NOMO-1 treated with dmso at 0.1 percent for 144 hours (cell line): ENCODE data around the gene TXN2.

Experiments used
- DNase-seq: peaks from one replicate; lab custom pipeline; 2025; ENCODE audit not compliant: unreplicated experiment; lab: John Stamatoyannopoulos, UW

Gene TXN2

DNA sequence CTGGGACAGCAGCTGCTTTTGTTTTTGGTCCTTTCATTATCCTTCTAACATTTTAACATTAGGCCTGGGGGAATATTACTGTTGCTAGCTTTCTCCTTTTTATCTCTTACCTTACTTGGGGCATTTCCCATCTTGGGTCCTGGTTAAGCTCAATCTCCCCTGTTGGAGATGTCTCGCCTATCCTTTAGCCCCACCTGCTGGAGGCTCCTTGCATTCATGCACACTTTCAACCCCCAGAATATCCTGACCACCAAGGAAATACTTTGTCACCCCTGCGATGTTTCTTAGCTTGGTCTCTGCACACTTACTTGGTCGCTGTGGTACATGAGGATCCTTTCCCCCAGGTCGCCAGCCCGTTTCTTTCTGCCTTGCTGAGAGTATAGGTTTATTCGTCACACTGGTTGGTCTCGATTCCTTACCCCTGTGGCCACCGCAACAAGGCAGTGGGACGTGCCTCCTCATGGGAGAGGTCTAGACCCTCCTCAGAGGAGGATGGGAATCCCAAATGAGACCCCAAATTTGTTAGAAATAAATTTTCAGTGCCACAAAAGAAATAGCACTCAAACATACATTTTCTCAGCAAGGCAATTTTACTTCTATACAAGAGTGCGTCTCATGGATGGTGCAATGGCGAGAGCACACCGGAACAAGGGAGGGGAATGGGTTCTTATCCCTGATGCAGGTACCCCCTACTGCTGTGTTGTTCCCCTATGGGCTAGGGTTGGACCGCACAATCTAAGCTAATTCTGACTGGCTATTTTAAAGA is 5.4 kb upstream of the TXN2 start:
- no peak for DNase-seq

DNA sequence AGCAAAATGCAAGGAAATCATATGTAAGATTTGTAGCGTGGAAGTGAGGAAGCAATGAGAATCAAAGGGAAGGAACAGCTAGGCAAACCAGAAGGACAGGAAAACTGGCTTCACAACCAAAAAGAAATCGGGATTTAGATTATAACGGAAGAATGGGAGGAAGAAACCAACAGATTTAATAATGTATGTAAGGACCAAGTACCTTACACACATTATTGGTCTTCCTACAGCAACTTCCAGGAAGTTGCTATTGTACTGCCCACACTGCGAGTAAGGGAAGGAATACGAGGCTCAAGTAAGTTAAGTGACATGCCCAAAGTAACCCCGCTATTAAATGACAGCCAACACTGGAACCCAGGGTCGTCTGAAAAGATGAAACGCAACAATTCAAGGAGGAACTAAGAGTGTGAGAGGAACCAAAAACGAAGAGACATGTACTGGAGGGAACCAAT is 473 bp downstream of the TXN2 start:
- DNase-seq = no peak

DNA sequence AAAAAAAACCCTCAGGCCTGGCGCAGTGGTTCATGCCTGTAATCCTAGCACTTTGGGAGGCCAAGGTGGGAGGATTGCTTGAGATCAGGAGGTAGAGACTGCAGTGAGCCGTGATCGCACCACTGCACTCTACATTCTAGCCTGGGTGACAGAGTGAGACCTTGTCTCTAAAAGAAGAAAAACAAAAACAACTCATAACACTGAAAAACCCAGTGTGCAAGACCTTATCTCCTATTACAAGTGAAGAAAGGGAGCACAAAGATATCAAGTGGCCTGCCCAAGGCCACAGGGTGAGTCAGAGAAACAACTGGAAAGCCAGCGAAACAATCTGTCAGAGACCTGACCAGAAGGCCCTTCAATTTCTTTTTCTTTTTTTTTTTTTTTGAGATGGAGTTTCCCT is 2.5 kb downstream of the TXN2 start:
- DNase-seq = no peak

DNA sequence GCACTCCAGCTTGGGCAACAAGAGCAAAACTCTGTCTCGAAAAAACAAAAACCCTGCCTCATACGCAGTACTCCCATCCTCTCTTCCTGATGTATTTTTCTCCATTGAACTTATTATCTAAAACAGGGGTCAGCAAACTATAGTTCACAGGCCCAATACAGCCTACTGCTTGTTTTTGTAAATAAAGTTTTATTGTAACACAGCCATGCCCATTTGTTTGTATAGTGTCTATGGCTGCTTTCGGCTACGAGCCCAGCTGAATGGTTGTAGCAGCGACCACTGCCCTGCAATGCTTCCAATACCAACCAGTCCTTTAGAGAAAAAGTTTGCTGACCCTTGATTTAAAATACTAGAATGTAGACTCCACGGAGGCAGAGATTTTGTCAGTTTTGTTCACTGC is 6.1 kb downstream of the TXN2 start:
- no peak for DNase-seq

DNA sequence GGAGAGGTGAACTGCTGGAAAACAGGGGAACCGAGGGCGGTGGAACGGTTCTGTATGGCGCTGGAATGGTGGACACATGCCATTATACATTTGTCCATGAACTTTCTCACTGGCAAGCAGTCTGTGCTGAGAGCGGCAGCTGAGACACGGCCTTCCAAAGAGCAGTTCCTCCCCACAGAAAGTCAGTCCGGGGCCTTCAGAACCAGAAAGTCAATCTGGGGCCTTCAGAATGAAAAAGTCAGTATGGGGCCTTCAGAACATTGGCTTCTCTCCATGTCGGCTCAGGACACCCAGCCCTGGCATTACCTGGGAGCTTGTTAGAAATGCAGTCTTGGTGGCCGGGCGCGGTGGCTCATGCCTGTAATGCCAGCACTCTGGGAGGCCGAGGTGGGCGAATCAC is 8.8 kb downstream of the TXN2 start:
- DNase-seq = no peak

DNA sequence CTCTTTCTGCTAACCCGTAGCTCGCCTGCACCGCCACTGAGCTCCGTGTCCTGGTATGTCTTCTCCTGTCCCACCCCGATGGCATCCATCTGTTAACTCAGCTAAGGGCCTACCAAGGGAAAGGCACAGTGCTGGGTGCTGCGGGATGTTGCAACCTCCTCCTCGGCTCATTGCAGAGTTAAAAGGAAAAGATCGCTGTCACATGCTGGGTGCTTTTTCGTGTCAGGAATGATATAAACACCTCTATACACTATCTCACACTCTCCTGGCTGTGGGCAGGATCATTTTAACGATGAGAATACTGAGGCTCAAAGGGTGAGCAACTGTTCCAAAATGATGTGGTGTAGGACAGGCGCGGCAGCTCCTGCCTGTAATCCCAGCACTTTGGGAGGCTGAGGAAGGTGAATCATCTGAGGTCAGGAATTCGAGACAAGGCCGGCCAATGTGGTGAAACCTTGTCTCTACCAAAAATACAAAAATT is 10.1 kb downstream of the TXN2 start:
- no peak for DNase-seq

DNA sequence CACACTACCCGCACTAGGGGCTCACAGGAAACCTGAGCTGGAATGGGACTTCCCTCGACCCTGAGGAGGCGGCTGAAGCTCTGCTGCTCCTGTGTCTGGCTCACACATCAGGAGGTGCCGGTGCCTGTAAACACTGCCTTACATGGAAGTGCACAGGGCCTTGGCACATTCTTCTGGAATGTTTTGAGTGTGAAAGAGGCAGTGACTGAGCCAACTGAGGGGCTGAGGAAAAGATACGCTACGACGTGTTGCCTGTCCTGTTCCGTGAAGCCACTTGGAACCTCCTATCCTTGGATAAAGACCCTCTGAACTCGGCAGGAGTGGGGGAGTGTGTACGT is 10.5 kb downstream of the TXN2 start:
- DNase-seq = no peak

DNA sequence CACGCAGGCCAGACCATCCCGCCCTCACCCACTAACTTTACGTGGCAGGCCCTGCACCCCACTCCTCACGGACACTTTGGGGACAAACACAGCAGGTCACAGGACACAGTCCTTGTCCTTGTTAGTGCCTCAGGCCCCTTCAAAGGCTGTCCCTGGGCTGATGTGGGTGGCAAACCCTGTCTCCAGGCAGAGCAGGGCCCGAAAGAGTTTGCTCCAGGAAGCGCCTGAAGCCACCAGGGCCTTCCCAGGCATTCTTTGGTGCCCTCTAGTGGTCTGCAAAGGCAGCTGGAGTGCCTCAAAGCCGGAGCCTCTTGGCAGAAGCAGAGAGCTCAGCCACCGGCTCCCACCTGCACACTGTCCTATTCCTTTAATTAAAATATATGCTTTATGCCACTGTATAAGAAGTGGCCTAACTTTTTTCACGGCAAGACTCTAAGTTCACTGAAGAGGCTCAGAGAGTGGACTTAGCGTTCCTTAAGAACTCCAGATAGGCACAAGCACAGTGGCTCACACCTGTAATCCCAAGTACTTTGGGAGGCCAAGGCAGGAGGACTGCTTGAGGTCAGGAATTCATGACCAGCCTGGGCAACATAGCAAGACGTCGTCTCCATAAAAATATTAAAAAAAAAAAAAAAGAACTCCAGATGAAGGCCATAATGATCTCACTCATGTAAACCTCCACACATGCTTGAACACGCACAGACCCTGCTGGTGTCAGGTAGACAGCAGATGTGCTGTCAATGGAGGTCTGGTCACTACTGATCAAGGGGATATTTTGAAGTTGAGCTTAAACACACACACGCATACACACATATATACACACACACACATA is 11.1 kb downstream of the TXN2 start:
- DNase-seq = peak; percentile 85

DNA sequence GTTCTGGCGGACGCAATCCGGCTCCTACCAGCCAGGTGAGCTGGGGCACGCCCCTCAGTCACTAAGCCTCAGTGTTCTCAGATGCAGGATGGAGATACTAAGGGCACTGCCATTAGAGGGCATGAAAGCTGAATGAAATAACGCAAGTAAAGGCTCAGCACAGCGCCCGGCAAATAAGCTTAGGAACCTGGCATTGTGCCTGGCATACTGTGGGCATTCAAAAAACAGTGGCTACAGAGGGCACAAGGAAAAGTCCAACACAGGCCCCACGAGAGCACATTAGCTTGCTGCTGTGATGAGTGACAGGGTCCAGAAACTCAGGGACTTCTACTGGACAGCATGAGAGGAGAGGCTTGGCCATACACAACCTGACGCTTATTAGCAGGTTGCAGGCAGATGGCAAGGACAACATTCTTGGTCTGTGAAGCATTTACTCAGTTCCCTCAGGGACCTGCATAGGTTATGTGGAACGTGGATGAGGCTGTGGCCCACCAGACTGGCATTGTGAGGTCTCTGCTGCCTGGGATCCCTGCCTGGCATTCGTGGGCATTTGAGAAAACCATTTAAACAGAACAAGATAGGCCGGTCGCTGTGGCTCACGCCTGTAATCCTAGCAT is 12.2 kb downstream of the TXN2 start:
- DNase-seq = no peak

DNA sequence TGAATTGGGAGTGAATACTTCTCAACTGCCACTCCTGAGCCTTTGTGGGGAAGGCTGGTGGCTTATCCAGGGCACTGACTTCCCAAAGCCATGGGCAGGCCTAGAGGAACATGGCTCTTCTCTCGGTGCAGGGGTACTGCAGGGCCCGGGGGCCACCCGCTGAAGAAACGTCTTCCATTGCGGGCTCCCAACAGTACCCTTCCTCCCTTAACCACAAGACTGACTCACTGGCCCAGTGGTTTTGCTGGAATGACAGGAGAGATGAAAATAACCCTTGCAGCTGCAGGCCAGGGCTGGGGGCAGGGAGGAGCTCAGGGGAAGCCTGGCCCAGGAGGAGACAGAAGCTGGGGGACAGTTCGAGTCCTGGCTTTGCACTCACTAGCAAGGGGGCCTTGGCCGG is 13.5 kb downstream of the TXN2 start:
- DNase-seq = peak; percentile 93

DNA sequence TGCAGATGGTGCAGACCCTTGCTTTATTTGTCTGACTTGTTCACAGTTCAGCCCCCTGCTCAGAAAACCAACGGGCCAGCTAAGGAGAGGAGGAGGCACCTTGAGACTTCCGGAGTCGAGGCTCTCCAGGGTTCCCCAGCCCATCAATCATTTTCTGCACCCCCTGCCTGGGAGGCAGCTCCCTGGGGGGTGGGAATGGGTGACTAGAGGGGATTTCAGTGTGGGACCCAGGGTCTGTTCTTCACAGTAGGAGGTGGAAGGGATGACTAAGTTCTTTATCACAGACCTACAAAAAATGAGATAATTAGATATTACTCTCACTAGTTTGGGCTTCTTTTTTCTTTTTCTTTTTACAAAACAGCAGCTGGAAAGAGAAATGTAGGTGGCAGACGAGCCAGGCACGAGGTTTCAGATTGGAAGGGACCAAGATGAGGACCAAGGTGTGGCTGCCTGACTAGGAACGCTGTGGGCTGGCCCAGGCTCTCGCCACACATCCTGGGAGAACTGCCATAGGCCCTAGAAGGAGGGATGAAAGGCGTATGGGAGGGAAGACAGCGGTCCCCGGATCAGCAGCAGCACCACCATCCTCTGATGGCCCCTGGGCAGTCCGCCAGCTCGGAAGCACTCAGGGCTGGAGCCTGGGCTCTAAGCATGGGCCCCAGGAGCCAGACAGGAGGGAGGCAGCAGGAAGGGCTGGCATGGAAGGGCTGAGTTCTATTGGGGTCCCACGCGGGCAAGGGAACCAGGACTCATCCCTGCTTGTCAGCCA is 14.2 kb downstream of the TXN2 start:
- DNase-seq = no peak

DNA sequence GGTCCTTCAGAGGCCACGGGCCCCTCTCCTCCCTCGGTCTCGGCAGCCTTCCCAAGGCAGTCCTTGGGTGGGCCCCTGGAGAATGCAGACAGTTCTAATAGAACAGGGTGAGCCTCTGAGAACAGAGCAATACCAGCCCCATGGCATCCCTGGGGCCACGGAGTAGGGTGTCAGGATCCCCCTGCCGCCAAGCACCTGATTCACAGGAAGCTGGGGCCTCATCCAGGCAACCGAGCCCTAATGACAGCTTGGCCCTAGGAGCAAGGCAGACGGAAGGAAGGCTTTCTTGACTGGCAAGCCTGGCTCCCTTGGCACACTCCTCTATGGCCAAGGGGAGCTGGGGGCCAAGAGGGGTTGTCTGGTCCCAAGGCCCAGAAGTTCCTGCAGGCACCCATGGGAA is 15.2 kb downstream of the TXN2 start:
- DNase-seq = no peak

DNA sequence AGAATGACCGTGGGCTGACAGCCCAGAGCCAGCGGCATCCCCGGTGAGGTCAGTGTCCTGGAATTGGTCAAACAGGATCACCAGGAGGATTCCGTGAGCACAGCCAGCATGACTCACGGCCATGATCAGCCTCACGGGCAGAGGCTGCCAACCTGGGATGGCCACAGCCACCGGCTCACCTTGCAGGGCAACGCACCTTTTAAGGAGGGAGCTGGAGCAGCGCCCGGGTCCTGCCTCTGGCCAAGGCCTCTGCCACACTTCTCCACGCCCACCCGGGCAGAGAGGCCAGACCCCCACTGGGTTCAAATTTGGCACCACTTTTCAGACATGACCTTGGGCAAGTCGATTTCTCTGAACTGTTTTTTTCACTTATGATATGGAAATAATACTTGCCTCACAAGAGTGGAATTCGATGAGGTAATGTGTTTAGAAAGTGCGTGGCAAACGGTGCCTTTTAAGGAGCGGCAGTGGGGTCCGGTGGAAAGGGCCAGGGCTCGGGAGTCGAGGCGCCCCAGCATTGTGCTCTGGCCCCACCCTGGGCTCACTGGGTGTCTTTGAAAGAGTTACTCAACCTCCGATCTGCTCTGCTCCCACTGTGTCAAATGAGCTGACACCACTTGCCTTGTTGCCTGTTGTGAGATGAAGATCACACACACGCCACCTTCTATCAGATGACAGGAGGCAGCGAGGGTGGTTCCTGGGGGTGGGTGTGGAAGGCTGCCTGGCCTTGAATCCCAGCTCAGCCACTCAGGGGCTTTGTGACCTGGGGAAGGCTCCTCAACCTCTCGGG is 16.0 kb downstream of the TXN2 start:
- no peak for DNase-seq

DNA sequence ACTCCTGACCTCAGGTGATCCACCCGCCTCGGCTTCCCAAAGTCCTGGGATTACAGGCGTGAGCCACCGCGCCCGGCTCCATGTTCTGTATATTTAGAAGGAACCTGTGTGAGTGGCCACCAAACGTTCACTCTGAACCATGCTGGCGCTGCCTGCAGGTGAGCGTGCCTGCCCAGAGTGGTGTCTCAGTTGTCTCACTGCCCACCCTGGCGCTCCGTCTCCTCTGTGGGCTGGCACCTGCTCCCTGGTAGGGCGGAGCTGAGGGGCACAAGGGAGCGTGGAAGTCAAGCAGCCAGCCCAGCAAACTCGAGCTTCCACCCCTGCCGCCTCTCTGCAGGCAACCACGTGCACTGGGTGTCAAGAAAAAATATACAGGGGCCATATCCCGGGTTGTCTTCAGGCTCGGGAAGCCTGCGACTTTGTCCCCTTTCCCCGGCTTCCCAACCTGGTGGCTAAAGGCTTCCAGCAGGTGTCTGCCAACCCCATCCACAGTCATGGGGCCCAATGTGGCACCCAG is 16.7 kb downstream of the TXN2 start:
- DNase-seq = no peak

DNA sequence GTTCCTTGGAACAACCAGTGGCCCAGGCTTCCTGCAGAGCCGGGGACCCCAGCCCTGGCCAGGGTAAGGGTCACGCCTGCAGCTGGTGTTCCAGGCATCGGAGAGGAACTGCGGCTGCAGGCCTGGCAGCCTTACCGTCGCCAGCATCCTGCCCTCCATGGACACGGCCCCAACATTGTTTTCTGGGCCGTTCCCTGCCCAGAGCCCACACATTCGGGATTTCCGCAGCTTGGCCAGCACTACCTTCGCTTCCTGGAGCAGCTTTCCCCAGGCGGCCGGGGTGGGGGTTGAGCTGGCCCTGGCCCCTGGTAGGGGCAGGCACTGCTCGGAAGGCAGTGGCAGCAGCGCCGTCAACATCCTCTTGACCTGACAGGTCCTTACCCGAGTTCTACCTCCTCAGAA is 17.7 kb downstream of the TXN2 start:
- DNase-seq = no peak

DNA sequence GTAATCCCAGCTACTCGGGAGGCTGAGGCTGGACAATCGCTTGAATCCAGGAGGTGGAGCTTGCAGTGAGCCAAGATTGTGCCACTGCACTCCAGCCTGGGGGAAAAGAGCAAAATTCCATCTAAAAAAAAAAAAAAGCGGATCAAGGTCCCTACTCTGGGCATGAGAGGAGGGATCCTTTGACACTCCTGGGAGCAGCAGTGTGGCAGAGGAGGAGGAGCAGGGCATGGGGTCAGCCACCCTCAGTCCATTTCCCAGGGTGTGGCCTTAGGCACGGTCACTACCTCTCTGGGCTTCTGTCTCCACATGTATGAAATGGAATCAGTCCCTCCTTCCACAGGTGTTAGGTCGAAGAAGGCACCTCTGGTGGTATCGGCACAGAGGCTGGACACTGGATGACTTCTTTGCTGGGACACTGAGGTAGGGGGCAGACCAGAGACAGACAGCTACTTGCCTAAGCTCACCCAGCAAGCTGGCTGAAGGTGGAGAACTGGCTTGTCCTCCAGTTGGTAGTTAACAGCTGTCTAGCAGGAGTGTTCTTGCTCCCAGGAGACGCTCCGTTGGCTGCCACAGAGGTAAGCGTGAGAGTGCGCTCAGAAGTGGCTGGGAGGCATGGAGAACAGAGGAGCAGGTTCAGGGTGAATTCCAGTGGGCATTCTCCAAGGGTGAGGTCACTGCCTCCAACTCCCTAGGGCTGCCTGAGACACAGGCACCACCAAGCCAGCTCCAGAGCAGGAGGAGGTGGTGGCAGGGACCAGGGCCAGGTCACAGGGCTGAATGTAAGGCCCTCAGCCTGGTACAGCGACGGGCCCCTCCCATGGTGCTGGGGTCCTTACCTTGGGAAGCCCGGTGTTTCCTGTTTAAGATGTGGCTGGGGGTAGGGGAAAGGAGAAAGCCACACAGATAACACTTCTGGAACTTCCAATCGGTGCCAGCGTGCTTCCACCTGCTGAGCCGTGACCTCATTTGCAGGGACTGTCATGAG is 19.5 kb downstream of the TXN2 start:
- no peak for DNase-seq

DNA sequence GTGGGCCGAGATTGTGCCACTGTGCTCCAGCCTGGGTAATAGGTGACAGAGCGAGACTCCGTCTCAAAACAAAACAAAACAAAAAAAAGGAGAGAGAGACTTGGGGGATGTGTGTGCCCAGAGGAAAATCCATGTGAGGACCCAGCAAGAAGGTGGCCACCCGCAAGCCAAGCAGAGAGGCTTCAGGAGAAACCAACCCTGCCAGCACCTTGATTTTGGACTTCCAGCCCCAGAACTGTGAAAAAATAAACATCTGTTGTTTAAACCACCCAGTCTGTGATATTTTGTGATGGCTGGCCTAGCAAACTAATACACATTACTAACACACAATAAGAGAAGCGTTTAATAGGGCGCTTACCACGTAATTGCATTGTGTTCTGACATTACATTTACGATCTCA is 21.2 kb downstream of the TXN2 start:
- DNase-seq = no peak

DNA sequence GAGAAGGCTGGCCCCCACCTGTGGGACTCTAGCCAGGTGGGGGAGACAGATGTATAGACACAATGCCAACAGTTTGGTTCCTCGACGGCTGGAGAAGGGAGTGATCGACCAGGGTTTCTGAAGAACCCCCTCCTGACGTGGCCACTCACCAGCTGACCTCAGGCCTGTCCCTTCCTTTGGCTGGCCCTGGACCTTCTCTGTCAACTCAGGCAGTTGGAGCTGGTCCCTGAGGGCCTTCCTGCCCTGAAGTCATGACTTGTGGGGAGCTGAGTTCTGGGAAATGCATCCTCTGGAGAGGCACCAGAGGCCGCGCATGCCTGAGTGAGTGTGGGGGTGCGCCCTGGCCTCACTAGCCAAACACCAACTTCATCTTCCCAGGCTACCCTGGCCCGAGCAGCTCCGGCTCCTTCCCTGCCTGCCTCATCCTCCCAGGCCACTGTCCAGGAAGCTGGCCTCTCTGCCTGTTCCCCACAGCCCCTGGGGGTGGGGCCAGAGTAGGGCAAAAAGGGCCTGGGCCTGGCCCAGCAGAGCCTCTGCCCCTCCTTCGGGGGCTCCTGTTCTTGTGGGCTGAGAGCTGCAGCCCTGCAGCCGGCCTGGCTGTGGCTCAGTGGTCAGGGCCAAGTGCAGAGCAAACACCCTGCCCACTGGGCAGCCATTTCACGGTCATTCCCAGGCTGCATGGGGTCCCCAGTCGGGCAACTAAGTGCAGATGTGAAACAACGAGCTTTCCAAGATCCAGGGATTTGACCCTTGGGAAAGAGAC is 23.6 kb downstream of the TXN2 start:
- DNase-seq = no peak
